B cell (primary cell): ENCODE measurements around the gene UPF1. TPM values are rescaled to one million over a fixed set of nuclear protein-coding genes. Genes with fewer than 3 reads are reported as not detected.

Experiments
- ATAC-seq: fragments of 200-7000 bp; cut with Tn5 transposase; one replicate; pipeline ENCODE4 v1.10.0; 2021; ENCODE audit warnings: low read depth, mild to moderate bottlenecking, moderate number of reproducible peaks, moderate library complexity
- CTCF ChIA-PET: fragments of 350-600 bp; sonication (Branson Sonifier 250); formaldehyde crosslinking; loops from one replicate; lab custom pipeline; 2021; ENCODE audit warnings: antibody characterized with exemption, inconsistent platforms; lab: Charles Lee
- POLR2A ChIA-PET: fragments of 350-600 bp; sonication (Branson Sonifier 250); formaldehyde crosslinking; loops from one replicate; lab custom pipeline; 2021; ENCODE audit warnings: antibody characterized with exemption; lab: Charles Lee
- DNase-seq: peaks from one replicate; pipeline ENCODE4 v3.0.0; 2013
- H2AFZ ChIP-seq: 2 replicates; pipeline ENCODE4 v1.6.1; 2012; ENCODE audit warnings: mild to moderate bottlenecking, low read depth, low read length; ENCODE audit not compliant: insufficient read depth, poor library complexity, severe bottlenecking
- H3K27ac ChIP-seq, 2 donors: 1 replicate in 1 of 2; 2 replicates in 1 of 2; pipeline ENCODE4 v1.5.1; 2012 to 2013; ENCODE audit warnings: low read length in 2 of 2, mild to moderate bottlenecking in 2 of 2, moderate library complexity in 1 of 2
- H3K27me3 ChIP-seq, 4 experiments: fragments of 200-600 bp in 1 of 4; sonication (generic) in 1 of 4; replicated peaks in 1 of 4; 1 replicate in 2 of 4; 2 replicates in 2 of 4; pipeline versions ENCODE4 v1.6.1 to v1.7.0; 2013 to 2016; ENCODE audit warnings: low read length in 3 of 4, mild to moderate bottlenecking in 2 of 4, mixed read lengths in 1 of 4, moderate library complexity in 1 of 4; ENCODE audit not compliant: insufficient read depth in 4 of 4, control insufficient read depth in 3 of 4; ENCODE audit errors: control extremely low read depth in 1 of 4
- H3K36me3 ChIP-seq, 2 experiments: replicated peaks in 1 of 2; 1 replicate in 1 of 2; 2 replicates in 1 of 2; pipeline versions ENCODE4 v1.6.1 to v1.7.1; 2013; ENCODE audit warnings: low read length in 1 of 2; ENCODE audit not compliant: insufficient read depth in 2 of 2, control insufficient read depth in 1 of 2; ENCODE audit errors: control extremely low read depth in 1 of 2, extremely low read depth in 1 of 2
- H3K4me1 ChIP-seq, 2 donors: fragments of 200-600 bp in 1 of 2; sonication (generic) in 1 of 2; 1 replicate in 1 of 2; 2 replicates in 1 of 2; pipeline versions ENCODE4 v1.5.1 to v1.6.1; 2013 to 2017; ENCODE audit warnings: low read length in 2 of 2; ENCODE audit not compliant: control insufficient read depth in 2 of 2, insufficient read depth in 2 of 2
- H3K4me2 ChIP-seq: replicated peaks from 2 replicates; pipeline ENCODE3; 2012; ENCODE audit warnings: mild to moderate bottlenecking, low read depth, low read length; ENCODE audit not compliant: poor library complexity, severe bottlenecking
- H3K4me3 ChIP-seq, 5 experiments: fragments of 200-600 bp in 1 of 5; sonication (generic) in 1 of 5; 1 replicate in 3 of 5; 2 replicates in 2 of 5; pipeline versions ENCODE4 v1.5.1 to v1.7.0; 2011 to 2016; ENCODE audit warnings: low read length in 4 of 5, mild to moderate bottlenecking in 4 of 5, low read depth in 2 of 5, control low read depth in 1 of 5, moderate library complexity in 1 of 5; ENCODE audit not compliant: insufficient read depth in 1 of 5; ENCODE audit errors: control extremely low read depth in 1 of 5, extremely low read depth in 1 of 5
- H3K79me2 ChIP-seq: fragments of 200-600 bp; sonication (generic); one replicate; pipeline ENCODE4 v1.6.0; 2016; ENCODE audit warnings: low read length; ENCODE audit not compliant: control insufficient read depth, insufficient read depth
- H3K9ac ChIP-seq: fragments of 200-600 bp; sonication (generic); 2 replicates; pipeline ENCODE4 v1.6.1; 2017; ENCODE audit warnings: mild to moderate bottlenecking, low read length, moderate library complexity
- H3K9me3 ChIP-seq, 3 donors: one replicate each; pipeline versions ENCODE4 v1.6.1 to v1.7.1; 2013; ENCODE audit warnings: low read length in 2 of 3; ENCODE audit not compliant: control insufficient read depth in 2 of 3, insufficient read depth in 1 of 3; ENCODE audit errors: control extremely low read depth in 1 of 3
- H4K20me1 ChIP-seq: 2 replicates; pipeline ENCODE4 v1.6.0; 2012; ENCODE audit warnings: mild to moderate bottlenecking, low read length; ENCODE audit not compliant: insufficient read depth, control insufficient read depth, poor library complexity, severe bottlenecking
- H3K27ac Mint-ChIP-seq: one replicate; pipeline ENCODE4 v1.8.0; 2021; ENCODE audit warnings: mixed read lengths
- H3K27me3 Mint-ChIP-seq: one replicate; pipeline ENCODE4 v1.8.0; 2021; ENCODE audit warnings: mixed read lengths
- H3K4me1 Mint-ChIP-seq: one replicate; pipeline ENCODE4 v1.8.0; 2021; ENCODE audit warnings: mixed read lengths
- H3K4me3 Mint-ChIP-seq: one replicate; pipeline ENCODE4 v1.8.0; 2021; ENCODE audit warnings: mixed read lengths
- H3K9me3 Mint-ChIP-seq: one replicate; pipeline ENCODE4 v1.8.0; 2022; ENCODE audit warnings: mixed read lengths; ENCODE audit not compliant: insufficient read depth
- EZH2 ChIP-seq: IDR thresholded peaks from 2 replicates; pipeline ENCODE4 v1.6.1; 2012; ENCODE audit warnings: borderline replicate concordance, low read depth, mild to moderate bottlenecking, moderate library complexity, low read length; ENCODE audit not compliant: insufficient read depth, poor library complexity, severe bottlenecking
- WGBS: methylation state at CpG from one replicate; pipeline ENCODE4 v1.1.5; 2013; ENCODE audit warnings: missing lambda C conversion rate; ENCODE audit not compliant: insufficient coverage; 5-methylcytosine and 5-hydroxymethylcytosine counted together
- intact Hi-C: fragments of 100-400 bp; cut with micrococcal nuclease; formaldehyde crosslinking; loops from one replicate; pipeline ENCODE4 v1.10.0; 2022
- polyA plus RNA-seq: library from polyadenylated mRNA; depleted of rRNA; stranded (reverse); fragments of >200 nt; gene quantifications from 2 replicates; pipeline ENCODE4 v1.2.3, GENCODE V29; 2012
- total RNA-seq, 2 donors: library from RNA; stranded (reverse); fragments of 120-200 nt in 1 of 2; gene quantifications; 1 replicate in 1 of 2; 2 replicates in 1 of 2; pipeline versions ENCODE4 v1.2.3 to v1.2.4, GENCODE V29; 2013 to 2022
- TF ChIP-seq, protein P1 (sequence below): fragments of 200-600 bp; IDR thresholded peaks from one replicate; pipeline ENCODE4 v1.8.0; 2022; ENCODE audit warnings: antibody characterized with exemption, mild to moderate bottlenecking

UPF1 gene
- total and polyA plus RNA-seq, 2 donors (not counting 1 experiment from before 2014, with no cell fraction given): 51.9 to 98.6 TPM

DNA sequence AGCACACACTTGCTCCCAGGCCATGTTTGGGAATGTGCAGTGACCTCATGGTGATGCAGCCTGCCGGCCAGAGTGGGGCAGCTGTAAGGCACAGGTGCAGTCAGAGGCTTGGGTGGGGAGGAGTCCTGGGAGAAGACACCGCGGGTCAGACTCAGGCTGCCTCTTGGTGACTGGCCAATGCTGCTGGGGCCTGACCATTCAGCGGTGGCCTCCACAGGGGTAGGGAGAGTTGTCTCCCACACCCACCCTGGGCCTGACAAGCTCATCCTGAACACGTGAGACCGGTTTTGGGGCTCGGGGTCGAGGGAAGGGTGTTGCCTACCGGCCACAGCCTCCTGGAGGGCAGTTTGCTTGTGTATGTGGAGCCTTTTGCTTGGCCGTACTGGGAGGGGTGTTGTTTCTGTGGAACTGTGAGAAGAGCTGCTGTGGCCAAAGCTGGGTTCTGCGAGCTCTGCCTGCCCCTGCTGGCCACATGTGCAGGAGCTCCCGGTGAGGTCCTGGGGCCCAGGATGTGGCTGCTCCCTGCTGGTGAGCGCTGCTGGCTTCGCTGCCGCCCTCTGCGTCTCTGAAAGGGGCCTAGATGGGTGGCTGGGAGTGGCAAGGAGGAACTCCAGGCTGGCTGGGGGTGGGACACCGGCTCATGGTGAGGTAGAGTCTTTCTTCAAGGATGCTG lies 22.1 kb downstream of the UPF1 start:
- CTCF ChIA-PET: interaction anchor here (1.1 to 1.4 kb wide), 2 partner anchors 9 to 10 kb away, joined by 3 to 4 read pairs; no protein-coding TSS in a partner anchor
- peaks cover 0 to 91% of the 10 kb centered on the region in 2 experiments for H3K36me3 ChIP-seq
- peaks cover 10 to 18% of the 10 kb centered on the region in 2 donors for H3K4me1 ChIP-seq
- H2AFZ ChIP-seq: no peak overlapping the region
- H4K20me1 ChIP-seq: peaks cover 77% of the 10 kb centered on the region
- Mint-ChIP-seq H3K27ac (no peak overlapping the region), H3K9me3 (no peaks in the 10 kb centered on the region), H3K4me3 (no peak overlapping the region), H3K27me3 (no peaks in the 10 kb centered on the region), H3K4me1 (peaks cover 14% of the 10 kb centered on the region)
- no peaks in the 10 kb centered on the region for H3K27me3 ChIP-seq
- POLR2A ChIA-PET: no interaction called here
- H3K9ac ChIP-seq: no peak overlapping the region
- no peak overlapping the region for H3K27ac ChIP-seq
- intact Hi-C loops: no loop called here
- H3K79me2 ChIP-seq: peaks cover 38% of the 10 kb centered on the region
- ATAC-seq (no peak), DNase-seq (no peak)
- H3K9me3 ChIP-seq: no peaks in the 10 kb centered on the region
- 98% methylated on average over 17 of the region's 17 CpGs for WGBS
- no peak overlapping the region for H3K4me3 ChIP-seq
- TF ChIP-seq EZH2: no peak
- TF ChIP-seq, protein P1, sequence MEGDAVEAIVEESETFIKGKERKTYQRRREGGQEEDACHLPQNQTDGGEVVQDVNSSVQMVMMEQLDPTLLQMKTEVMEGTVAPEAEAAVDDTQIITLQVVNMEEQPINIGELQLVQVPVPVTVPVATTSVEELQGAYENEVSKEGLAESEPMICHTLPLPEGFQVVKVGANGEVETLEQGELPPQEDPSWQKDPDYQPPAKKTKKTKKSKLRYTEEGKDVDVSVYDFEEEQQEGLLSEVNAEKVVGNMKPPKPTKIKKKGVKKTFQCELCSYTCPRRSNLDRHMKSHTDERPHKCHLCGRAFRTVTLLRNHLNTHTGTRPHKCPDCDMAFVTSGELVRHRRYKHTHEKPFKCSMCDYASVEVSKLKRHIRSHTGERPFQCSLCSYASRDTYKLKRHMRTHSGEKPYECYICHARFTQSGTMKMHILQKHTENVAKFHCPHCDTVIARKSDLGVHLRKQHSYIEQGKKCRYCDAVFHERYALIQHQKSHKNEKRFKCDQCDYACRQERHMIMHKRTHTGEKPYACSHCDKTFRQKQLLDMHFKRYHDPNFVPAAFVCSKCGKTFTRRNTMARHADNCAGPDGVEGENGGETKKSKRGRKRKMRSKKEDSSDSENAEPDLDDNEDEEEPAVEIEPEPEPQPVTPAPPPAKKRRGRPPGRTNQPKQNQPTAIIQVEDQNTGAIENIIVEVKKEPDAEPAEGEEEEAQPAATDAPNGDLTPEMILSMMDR: no peak
- H3K4me2 ChIP-seq: no peak overlapping the region

DNA sequence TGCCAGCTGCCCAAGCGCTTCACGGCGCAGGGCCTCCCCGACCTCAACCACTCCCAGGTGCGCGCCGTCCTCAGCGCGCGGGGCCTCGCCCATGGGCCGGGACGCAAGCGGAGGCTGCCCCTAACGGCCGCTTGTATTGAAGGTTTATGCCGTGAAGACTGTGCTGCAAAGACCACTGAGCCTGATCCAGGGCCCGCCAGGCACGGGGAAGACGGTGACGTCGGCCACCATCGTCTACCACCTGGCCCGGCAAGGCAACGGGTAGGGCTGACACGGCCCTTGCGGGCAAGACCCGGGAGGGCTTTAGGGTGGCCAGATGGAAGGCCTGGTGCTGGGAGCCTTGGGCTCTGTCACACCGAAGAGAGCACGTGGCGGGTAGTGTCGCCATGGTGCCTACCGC lies 23.2 kb downstream of the UPF1 start:
- Histone ChIP-seq H4K20me1 (peaks cover 77% of the 10 kb centered on the region), H3K4me2 (no peak overlapping the region), H3K9me3 (no peaks in the 10 kb centered on the region), H3K36me3 (peaks cover 0 to 91% of the 10 kb centered on the region in 2 experiments), H3K4me3 (no peak overlapping the region), H3K27me3 (no peaks in the 10 kb centered on the region), H3K9ac (no peak overlapping the region), H2AFZ (no peak overlapping the region), H3K27ac (no peak overlapping the region), H3K79me2 (peaks cover 27% of the 10 kb centered on the region), H3K4me1 (peaks cover 0 to 7% of the 10 kb centered on the region in 2 donors)
- CTCF ChIA-PET: interaction anchor here (1.1 to 2.6 kb wide), 3 partner anchors 8 to 12 kb away, joined by 4 to 9 read pairs (median 6); no protein-coding TSS in a partner anchor
- peaks cover 4% of the 10 kb centered on the region for H3K4me1 Mint-ChIP-seq
- no peaks in the 10 kb centered on the region for H3K27me3 Mint-ChIP-seq
- ATAC-seq (no peak), DNase-seq (no peak)
- WGBS: 96% methylated on average over 33 of the region's 33 CpGs
- no peaks in the 10 kb centered on the region for H3K9me3 Mint-ChIP-seq
- TF ChIP-seq, protein P1: no peak
- no peak for TF ChIP-seq EZH2
- no peak overlapping the region for H3K4me3 Mint-ChIP-seq
- intact Hi-C loops: no loop called here
- POLR2A ChIA-PET: no interaction called here
- no peak overlapping the region for H3K27ac Mint-ChIP-seq
